ENCODE results near the gene CAST.

GRCh38 chr5:96725257-96725656, 63.1 kb downstream of the CAST start:
- TF ChIP-seq CTCF (IDR thresholded peaks at IDR 0.05), result no peak
- no peak for TF ChIP-seq POLR2A (IDR thresholded peaks at IDR 0.05)

Measured in lower leg skin (tissue), 3 donors.